Panc1 (cell line): ENCODE results near the gene INO80C. TPM values are rescaled to one million over a fixed set of nuclear protein-coding genes. Genes with fewer than 3 reads are reported as not detected.

ENCODE experiments used
- ATAC-seq: fragments of 200-7000 bp; cut with Tn5 transposase; 2 replicates; pipeline ENCODE4 v1.9.1; 2020; ENCODE audit warnings: mild to moderate bottlenecking, moderate library complexity
- BruUV-seq: library from RNA; stranded (reverse); fragments of 400-500 nt; replicated peaks from 2 replicates; lab custom pipeline; 2021; lab: Mats Ljungman, UMichigan
- CTCF ChIA-PET: fragments of 300-600 bp; sonication (Branson Sonifier 250); formaldehyde crosslinking; loops from one replicate; lab custom pipeline; 2022; ENCODE audit warnings: antibody characterized with exemption; lab: Charles Lee
- POLR2A ChIA-PET: fragments of 300-600 bp; sonication (Branson Sonifier 250); formaldehyde crosslinking; loops from one replicate; lab custom pipeline; 2022; ENCODE audit warnings: antibody characterized with exemption; lab: Charles Lee
- DNase-seq: peaks from one replicate; pipeline ENCODE4 v3.0.0-alpha.2; 2010; ENCODE audit warnings: low read depth, low spot score
- H3K27ac ChIP-seq: 2 replicates; pipeline ENCODE4 v1.5.1; 2011; ENCODE audit warnings: mild to moderate bottlenecking, low read length, inconsistent platforms
- H3K27me3 ChIP-seq: fragments of 200-500 bp; sonication (Bioruptor generic); 2 replicates; pipeline ENCODE4 v1.6.0; 2014; ENCODE audit warnings: low read length, inconsistent platforms; ENCODE audit not compliant: control insufficient read depth, insufficient read depth
- H3K36me3 ChIP-seq: fragments of 200-500 bp; sonication (Bioruptor generic); 2 replicates; pipeline ENCODE4 v1.5.1; 2014; ENCODE audit warnings: inconsistent platforms, mild to moderate bottlenecking, low read length, moderate library complexity; ENCODE audit not compliant: control insufficient read depth, insufficient read depth
- H3K4me1 ChIP-seq: 2 replicates; pipeline ENCODE4 v1.5.1; 2011; ENCODE audit warnings: inconsistent platforms, mild to moderate bottlenecking, low read length, moderate library complexity; ENCODE audit not compliant: control insufficient read depth, insufficient read depth
- H3K4me3 ChIP-seq, 2 experiments: 2 replicates each; pipeline ENCODE4 v1.5.1; 2011 to 2012; ENCODE audit warnings: low read depth in 2 of 2, low read length in 2 of 2, mild to moderate bottlenecking in 2 of 2, inconsistent platforms in 1 of 2, moderate library complexity in 1 of 2
- H3K9me3 ChIP-seq: fragments of 200-500 bp; sonication (Bioruptor generic); 2 replicates; pipeline ENCODE4 v1.5.1; 2014; ENCODE audit warnings: low read depth, mild to moderate bottlenecking, inconsistent platforms, low read length, moderate library complexity; ENCODE audit not compliant: control insufficient read depth, insufficient read depth
- CTCF ChIP-seq: fragments of 450-650 bp; IDR thresholded peaks from 2 replicates; pipeline ENCODE4 v1.5.1; 2017; ENCODE audit warnings: mild to moderate bottlenecking
- POLR2AphosphoS5 ChIP-seq: IDR thresholded peaks from 2 replicates; pipeline ENCODE4 v1.6.1; 2012; ENCODE audit warnings: mild to moderate bottlenecking, low read depth, low read length, moderate library complexity
- REST ChIP-seq, 2 experiments: IDR thresholded peaks; 2 replicates each; pipeline ENCODE4 v1.6.1; 2011 to 2012; ENCODE audit warnings: low read depth in 2 of 2, control low read depth in 1 of 2, low read length in 1 of 2, mild to moderate bottlenecking in 1 of 2, moderate library complexity in 1 of 2; ENCODE audit not compliant: insufficient read depth in 1 of 2
- SIN3A ChIP-seq: IDR thresholded peaks from 2 replicates; pipeline ENCODE4 v1.6.1; 2012; ENCODE audit warnings: low read depth, mild to moderate bottlenecking, low read length, moderate library complexity, borderline replicate concordance; ENCODE audit not compliant: insufficient read depth
- TCF7L2 ChIP-seq: IDR thresholded peaks from 2 replicates; pipeline ENCODE4 v1.6.1; 2011; ENCODE audit warnings: mild to moderate bottlenecking, low read depth, low read length, inconsistent platforms
- in situ Hi-C: cut with HindIII; loops from 2 replicates; pipeline ENCODE4 v1.10.0; 2016; ENCODE audit warnings: low sequenced_read_pairs, low pct_unique_long_range_greater_than_20kb
- intact Hi-C: fragments of 100-400 bp; cut with micrococcal nuclease; formaldehyde crosslinking; loops from one replicate; pipeline ENCODE4 v1.10.0; 2022; ENCODE audit not compliant: unreplicated experiment
- total RNA-seq: library from RNA; stranded (reverse); gene quantifications from one replicate; pipeline ENCODE4 v1.2.1, GENCODE V29; 2021; ENCODE audit not compliant: unreplicated experiment

Gene INO80C
- total RNA-seq, 1 experiment from 2014 or later: 25.8 TPM

- intact Hi-C loops: no loop called here
- peaks cover 6% of the 10 kb centered on the region for H3K4me1 ChIP-seq
- ChIA-PET POLR2A (no interaction called here), CTCF (no interaction called here)
- in situ Hi-C loops: no loop called here
- H3K36me3 ChIP-seq: no peaks in the 10 kb centered on the region
- DNase-seq (no peak), ATAC-seq (no peak)
- TF ChIP-seq REST (IDR thresholded peaks at IDR 0.05; ENCODE audit: insufficient read depth in 1 of 2, low read depth in 2 of 2, low read length in 1 of 2) (no peak), POLR2AphosphoS5 (no peak), TCF7L2 (no peak), SIN3A (no peak), CTCF (no peak)
- BruUV-seq: no TSS peak
- no peaks in the 10 kb centered on the region for H3K27me3 ChIP-seq
- H3K4me3 ChIP-seq: no peak overlapping the region
- H3K27ac ChIP-seq: no peak overlapping the region; the same call in 1 of the 2 replicates
- no peaks in the 10 kb centered on the region for H3K9me3 ChIP-seq
Measured at GRCh38 chr18:35469725-35470124, 28.0 kb downstream of the INO80C start.

GRCh38 chr18:35468711-35469110 lies 29.0 kb downstream of the INO80C start:
- DNase-seq: no peak
- Histone ChIP-seq H3K9me3 (no peaks in the 10 kb centered on the region), H3K4me1 (peaks cover 6% of the 10 kb centered on the region), H3K4me3 (no peak overlapping the region), H3K36me3 (no peaks in the 10 kb centered on the region), H3K27ac (no peak overlapping the region), H3K27me3 (no peaks in the 10 kb centered on the region)
- no peak for TF ChIP-seq TCF7L2
- TF ChIP-seq CTCF: no peak
- no peak for TF ChIP-seq POLR2AphosphoS5
- TF ChIP-seq SIN3A: no peak
- TF ChIP-seq REST (IDR thresholded peaks at IDR 0.05; ENCODE audit: insufficient read depth in 1 of 2, low read depth in 2 of 2, low read length in 1 of 2): no peak
- no TSS peak for BruUV-seq
- intact Hi-C loops: no loop called here
- no peak for ATAC-seq
- ChIA-PET CTCF (no interaction called here), POLR2A (no interaction called here)
- in situ Hi-C loops: no loop called here
